Omental fat pad (tissue), 4 donors: ENCODE data around the gene RTL9. TPM values are rescaled to one million over a fixed set of nuclear protein-coding genes. Genes with fewer than 3 reads are reported as not detected.

Experiments
- ATAC-seq: fragments of 150-250 bp; one replicate; pipeline ENCODE4 v1.9.1; 2016; ENCODE audit warnings: mild to moderate bottlenecking, moderate library complexity; ENCODE audit not compliant: low FRiP score
- DNase-seq: peaks from one replicate; pipeline ENCODE4 v3.0.0-alpha.2; 2019; ENCODE audit warnings: low spot score
- total RNA-seq, 4 donors: library from RNA; depleted of rRNA; stranded (reverse); fragments of >200 nt; gene quantifications; one replicate each; pipeline ENCODE4 v1.1.0, GENCODE V29; 2016
- TF ChIP-seq, protein P1 (sequence below), 3 donors: fragments of 450-650 bp; IDR thresholded peaks; one replicate each; pipeline ENCODE4 v1.5.1; 2016 to 2017; ENCODE audit warnings: antibody characterized with exemption in 3 of 3, mild to moderate bottlenecking in 3 of 3, moderate library complexity in 2 of 3

RTL9 gene
- total RNA-seq, 4 donors from 2014 or later, result 0.12 to 0.46 (median 0.20) TPM

DNA sequence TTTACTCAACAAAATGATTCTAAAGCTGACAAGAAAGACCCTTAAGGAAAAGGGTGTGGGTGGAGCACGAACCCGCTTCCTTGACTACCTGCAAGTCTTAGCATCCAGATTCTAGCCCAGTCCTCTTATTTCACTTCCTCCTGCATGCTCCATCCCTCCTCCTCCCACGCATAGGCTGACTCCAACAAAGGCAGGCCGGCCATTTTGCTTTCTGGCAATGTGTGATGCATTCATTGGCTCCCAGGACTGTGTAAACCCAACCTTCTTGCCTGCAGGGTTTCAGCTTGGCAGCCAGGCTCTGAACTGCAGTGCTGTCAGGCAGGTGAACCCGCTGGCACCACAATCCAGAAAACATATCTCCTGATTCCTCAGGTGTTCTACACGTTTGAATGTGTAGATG, 39.3 kb downstream of the RTL9 start:
- no peak for ATAC-seq

DNA sequence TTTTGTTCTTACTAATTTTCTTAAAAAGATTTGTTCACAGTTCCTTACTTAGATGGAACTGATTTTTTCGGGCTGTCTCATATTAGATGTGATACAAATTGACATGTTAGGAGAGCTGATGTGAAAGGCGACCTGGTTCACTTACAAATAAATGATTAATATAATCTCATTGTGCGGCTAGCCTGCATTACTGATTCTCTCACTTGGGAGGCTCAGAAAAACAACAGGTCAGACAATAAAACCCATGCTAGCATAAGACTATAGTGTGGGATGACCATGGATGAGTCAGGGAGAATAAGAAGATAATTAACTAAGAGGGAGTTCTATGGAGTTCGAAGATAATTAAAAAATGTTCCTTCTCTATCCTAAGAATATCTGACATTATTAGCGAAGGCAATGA, 40.8 kb downstream of the RTL9 start:
- ATAC-seq (no peak), DNase-seq (no peak)
- TF ChIP-seq, protein P1, sequence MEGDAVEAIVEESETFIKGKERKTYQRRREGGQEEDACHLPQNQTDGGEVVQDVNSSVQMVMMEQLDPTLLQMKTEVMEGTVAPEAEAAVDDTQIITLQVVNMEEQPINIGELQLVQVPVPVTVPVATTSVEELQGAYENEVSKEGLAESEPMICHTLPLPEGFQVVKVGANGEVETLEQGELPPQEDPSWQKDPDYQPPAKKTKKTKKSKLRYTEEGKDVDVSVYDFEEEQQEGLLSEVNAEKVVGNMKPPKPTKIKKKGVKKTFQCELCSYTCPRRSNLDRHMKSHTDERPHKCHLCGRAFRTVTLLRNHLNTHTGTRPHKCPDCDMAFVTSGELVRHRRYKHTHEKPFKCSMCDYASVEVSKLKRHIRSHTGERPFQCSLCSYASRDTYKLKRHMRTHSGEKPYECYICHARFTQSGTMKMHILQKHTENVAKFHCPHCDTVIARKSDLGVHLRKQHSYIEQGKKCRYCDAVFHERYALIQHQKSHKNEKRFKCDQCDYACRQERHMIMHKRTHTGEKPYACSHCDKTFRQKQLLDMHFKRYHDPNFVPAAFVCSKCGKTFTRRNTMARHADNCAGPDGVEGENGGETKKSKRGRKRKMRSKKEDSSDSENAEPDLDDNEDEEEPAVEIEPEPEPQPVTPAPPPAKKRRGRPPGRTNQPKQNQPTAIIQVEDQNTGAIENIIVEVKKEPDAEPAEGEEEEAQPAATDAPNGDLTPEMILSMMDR (IDR thresholded peaks at IDR 0.05), result no peak

More for the DNA sequence above, 39.3 kb downstream of the RTL9 start:
- no peak for DNase-seq
- TF ChIP-seq, protein P1 (IDR thresholded peaks at IDR 0.05), result no peak

DNA sequence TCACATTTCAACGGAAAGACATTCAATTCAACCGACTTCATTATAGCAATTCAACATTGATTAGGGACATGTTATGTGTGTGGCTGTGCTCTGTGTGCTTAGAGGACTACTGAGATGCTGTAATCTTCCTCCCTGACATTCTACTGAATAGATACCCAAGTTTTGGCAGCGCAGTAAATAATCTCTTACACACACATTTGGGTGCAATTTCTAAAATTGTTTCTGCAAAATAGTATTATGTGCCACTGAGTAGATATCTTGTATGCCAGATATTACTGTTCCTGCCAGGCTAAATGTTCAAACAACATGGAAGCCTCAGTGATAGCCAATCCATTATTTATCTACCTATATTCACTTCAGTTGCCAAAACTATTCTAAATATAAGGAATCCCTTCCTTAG, 41.3 kb downstream of the RTL9 start:
- DNase-seq (no peak), ATAC-seq (no peak)
- TF ChIP-seq, protein P1 (IDR thresholded peaks at IDR 0.05), result no peak

DNA sequence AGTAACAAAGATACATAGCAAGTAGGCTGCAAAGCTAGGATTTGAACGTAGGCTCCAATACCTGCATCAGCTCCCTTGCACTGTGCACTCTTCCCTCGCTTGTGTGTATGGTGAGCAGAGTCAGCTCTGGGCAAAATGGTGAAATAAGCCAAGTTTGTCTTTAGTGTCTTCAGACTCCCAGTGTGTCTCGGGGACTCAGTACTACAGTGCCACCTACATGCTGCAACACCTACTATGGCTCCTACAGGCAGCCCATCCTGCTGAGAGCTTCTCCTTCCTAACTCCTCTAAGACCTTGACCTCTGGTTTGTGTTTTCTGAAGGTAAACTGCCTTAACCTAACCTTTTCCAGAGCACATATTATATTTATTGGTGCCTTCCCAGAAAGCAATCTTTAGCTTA, 42.5 kb downstream of the RTL9 start:
- DNase-seq (no peak), ATAC-seq (no peak)
- TF ChIP-seq, protein P1 (IDR thresholded peaks at IDR 0.05), result no peak

DNA sequence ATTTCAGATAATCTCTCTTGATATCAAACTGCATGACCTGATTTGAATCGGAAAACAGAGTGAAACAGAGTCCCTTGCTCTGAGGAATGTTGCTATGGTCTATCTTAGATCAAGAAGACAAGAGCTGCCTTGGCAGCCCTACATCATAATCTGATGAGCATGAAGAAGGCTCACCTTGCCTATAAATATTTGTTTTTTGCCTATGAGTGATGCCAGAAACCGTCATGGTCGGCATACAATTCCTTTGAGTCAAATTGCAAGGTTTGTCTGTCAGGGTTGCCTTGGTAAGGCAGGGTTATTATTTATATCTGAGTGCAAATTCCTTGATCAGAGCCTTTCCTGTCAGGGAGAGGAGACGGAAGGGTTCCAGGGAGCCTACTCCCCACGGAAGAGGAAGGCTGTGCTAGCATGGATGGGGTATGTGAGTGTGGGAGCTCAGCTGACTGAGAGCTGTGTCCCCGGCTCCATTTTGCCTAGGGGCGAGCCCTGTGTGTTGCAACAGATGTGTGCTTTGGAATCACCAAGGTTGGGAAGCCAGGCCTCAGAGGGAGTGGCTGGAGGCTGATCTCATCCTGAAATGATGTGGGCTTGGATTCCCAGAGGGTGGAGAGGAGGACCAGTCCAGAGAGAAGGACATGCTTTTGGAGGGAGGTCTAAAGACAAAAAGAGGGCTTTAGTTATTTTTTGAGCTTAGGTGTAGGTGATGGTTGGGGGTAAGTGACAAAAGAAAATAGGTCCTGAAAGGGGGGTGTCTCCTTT, 43.6 kb downstream of the RTL9 start:
- peak; percentile 66 for ATAC-seq
- DNase-seq, result no peak
- TF ChIP-seq, protein P1 (IDR thresholded peaks at IDR 0.05), result no peak

DNA sequence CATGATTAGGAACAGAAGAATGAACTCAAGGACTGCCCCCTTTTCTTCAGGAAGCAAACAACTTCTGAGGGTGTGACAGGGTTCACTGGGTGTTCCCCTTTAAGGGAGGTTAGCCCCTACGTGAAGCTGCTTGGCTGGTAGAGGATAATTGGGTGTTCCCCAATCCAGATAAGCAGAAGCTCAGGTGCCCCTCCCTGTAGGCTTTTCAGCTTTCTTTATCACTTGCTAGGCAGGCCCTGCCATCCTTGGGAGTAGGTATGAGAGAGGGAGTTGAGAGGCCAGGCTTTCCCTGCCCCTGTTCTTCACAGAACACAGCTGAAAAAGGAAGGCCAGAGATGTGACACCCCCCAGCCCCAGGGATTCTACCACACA, 44.2 kb downstream of the RTL9 start:
- DNase-seq (no peak), ATAC-seq (peak; percentile 55)
- TF ChIP-seq, protein P1 (IDR thresholded peaks at IDR 0.05), result no peak
